SW 1271 (cell line): ENCODE results near the gene ADA.

Experiments used
- DNase-seq, 2 experiments: peaks; one replicate each; lab custom pipeline; 2025; lab: John Stamatoyannopoulos, UW

The ADA gene

DNA sequence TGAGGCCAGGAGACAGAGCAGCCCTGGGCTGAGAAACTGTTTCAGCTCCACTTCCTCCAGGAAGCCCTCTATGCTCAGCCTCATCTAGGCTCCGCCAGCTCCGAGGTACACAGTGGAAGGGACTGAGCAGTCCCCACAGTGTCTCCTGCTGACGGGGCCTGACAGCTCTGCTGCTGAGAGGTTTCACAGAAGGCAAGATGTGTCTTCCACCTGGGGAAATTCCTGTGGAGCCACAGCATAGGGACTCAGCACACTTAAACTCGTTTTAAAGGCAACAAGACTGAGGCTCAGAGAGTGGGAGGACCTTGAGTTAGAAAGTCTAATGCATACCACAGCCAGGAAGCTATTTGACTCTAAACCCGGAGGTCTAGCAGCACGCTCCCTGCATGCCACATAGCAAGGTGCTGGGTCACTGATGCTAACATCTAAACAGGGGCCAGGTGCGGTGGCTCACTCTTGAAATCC is 6.8 kb downstream of the ADA start:
- DNase-seq = no peak

DNA sequence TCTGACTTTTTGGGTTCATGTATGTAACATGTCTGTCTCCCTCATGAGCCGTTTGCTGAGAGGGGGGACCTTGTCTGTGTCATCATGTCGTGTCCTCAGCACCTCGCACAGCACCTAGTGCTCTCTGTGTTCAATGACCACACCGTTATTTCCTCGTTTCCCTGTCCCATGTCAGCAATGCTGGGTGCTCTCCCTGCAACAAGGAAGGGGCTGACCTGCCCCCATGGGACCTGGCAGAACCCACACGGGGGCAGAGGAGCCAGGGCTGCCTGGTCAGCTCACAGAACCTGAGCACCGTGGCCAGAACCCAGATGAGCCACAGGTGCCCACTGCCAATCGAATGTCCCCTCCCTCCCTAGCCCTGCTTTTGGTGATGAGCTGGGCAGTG is 7.3 kb downstream of the ADA start:
- no peak for DNase-seq

DNA sequence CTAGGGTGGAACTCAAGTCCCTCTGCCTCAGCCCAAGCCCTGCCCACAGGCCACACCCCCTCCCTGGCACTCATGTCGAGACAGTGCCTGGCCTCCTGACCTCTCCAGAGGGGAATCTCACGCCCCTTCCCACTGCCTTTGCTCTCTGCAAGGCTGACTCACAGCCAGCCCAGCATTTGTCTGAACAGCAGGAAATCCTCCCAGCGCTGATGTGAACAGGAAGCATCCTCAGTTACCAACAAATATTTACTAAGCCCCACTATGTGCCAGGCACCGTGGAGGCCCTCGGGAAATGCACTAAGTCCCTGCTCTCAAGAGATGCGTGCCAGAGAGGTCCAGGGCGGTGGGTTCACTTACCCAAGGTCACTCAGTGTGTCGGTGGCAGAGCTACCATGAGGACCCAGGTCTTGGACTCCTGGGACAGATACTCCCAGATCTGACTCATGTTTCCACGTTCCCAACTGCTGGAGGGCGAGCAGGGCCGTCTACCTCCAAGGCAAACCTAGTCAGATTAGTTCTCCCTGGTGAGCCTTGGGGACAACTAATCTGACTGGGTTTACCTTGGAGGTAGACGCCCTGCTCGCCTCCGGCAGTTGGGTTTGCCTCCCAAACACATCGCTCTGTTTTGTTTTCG is 7.8 kb downstream of the ADA start:
- peak; percentile 62 to 81 for DNase-seq

DNA sequence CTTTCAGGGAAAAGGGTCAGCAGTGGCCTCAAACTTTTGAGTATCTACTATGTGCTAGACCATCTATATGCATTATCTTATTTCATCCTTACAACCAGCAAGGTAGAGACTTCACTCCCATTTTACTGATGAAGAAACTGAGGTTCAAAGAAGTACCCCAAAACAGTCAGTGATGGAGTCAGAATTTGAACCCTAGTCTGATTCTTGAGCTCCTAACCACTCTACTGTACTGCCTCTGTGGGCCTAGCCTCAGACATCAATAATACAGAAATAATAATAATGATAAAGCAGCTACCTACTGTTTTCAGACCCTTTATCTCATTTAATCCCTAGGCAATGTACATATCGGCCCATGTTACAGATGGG is 8.4 kb downstream of the ADA start:
- DNase-seq = no peak

DNA sequence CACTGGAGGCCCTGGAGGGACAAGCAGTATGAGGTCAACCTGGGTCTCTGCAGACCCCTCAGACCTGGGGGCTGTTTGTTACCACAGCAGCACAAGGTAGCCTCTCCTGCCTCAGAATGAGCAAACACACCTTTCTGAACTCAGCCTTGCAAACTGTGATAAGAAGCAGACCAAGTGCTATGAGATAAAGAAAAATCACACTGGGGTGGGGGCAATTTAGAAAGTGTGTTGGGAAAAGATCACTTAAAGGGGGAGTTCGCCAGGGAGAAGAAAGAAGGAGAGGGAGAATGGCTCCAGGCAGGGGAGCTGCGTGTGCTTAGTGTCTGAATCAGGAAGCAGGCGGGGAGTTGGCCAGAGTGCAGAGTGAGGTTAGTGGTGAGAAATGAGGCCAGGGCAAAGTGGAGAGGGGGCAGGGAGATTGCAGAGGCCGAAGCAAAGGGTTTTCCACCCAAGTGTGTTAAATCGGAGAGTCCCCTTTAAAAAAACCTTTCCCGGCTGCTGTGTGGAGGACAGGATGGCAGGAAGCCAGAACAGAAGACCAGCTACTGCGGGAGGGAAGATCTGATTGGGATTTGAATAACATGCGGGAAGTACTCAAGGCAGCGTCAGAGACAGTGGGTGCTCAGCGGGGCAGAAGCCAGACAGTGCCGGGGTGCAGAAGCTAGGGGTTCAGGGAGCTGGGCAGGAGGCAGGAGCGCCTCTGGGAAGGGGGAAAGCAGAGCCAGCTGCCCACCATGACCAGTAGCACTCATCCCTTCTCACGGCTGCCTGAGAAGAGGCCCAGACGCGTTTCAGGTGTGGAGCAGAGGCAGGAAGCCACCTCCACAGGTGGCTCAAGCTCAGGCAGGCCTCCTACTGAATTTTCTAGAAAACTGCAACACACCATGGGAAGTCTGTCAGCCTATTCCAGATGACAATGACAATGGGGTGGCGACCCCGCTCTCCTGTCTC is 9.0 kb downstream of the ADA start:
- peak; percentile 15 to 58 for DNase-seq

DNA sequence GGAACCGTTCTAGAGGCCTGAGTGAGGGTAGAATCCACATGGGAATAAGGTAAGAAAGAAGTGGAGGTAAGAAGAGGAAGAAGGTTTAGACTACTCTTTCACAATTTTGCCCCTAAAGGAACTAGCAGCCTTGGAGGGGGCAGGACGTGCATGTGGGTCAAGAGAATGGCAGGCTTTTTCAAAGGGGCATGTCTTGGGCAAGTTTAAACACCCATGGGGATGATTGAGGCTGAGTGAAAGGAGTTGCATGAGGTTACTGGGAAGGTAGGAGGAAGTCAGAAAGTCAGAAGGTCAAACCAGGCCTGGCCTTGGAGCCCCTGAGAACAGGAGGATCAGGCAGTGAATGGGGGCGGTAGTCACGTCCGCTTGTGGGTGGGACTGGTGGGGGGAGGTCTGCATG is 10.2 kb downstream of the ADA start:
- no peak for DNase-seq

DNA sequence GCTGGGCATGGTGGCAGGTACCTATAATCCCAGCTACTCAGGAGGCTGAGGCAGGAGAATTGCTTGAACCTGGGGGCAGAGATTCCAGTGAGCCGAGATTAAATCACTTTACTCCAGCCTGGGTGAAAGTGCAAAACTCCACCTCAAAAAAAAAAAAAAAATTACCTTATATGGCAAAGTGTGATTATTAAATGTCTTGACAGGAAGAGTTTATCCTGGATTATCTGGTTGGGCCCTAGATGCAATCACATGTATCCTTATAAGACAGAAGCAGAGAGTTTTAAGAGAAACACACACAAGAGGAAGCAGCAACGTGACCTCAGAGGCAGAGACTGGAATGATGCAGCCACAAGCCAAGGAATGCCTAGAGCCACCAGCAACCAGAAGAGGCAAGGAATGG is 11.0 kb downstream of the ADA start:
- no peak for DNase-seq

DNA sequence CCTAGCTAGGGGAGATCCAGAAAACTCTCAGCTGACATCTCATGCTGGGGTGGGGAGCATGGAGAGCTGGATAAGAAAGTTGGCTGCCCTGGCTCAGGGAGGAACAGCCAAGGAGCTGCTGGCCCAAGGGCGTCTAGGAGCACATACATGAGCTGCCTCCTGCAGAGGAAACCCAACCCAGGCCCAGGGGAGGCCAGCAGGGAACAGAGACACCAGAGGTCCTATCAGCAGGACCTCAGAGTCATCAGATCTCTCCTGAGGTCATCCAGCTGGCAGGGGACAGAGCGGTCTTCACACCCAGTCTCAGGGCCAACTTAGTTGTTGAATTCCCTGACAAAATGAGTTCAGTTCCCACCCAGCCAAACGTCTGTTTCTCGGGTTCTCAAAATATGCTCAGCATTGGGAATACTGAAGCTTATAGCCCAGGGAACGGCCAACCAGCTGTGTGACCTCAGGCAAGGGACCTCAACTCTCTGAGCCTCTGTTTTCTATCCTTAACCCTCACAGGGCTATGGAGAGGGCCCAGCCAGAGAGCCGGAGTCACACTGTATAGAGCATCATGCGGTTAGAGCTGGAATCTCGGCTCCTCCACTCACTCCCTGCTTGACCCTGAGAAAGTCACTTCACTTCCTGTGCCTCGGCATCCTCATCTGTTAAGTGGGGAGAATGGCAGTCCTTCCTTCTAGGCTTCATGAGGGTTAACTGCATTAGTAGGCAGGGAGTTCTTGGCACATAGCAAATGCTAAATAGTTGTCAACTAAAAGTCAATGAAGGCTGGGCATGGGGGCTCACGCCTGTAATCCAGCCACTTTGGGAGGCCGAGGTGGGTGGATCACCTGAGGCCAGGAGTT is 13.8 kb downstream of the ADA start:
- no peak for DNase-seq

DNA sequence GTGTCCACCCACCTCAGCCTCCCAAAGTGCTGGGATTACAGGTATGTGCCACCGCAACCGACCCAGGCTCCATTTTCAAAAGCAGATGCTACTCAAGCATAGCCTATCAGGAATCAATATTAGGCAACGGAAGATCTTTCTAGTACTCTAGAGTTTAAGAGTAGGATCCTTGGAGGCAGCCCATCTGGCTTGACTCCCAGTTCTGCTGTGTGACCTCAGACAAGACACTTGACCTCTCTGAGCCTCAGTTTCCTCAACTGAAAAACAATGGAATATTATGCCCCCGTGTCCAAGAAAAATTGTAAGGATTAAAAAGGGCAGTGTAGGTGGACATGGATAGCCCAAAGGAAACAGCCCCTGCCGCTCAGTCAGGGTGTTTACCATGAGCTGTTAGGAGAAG is 14.5 kb downstream of the ADA start:
- no peak for DNase-seq

DNA sequence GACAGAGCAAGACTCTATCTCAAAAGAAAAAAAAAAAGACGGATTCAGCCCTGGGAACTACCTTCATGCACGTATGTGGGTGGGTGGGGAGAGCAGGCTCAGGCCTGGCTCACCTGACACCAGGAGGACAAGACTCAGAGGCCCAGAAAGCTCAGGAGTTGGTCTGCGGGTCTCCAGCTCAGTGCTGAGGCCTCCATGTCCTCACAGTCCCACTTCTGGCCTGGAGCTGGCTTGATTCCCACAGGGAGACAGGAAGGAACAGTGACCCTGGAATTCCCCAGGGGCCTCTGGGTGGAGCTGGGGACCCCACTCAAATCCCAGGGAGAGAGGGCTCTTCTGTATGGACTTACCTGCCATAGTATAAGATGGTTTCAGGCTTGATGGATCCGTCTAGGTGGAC is 15.6 kb downstream of the ADA start:
- DNase-seq = no peak

DNA sequence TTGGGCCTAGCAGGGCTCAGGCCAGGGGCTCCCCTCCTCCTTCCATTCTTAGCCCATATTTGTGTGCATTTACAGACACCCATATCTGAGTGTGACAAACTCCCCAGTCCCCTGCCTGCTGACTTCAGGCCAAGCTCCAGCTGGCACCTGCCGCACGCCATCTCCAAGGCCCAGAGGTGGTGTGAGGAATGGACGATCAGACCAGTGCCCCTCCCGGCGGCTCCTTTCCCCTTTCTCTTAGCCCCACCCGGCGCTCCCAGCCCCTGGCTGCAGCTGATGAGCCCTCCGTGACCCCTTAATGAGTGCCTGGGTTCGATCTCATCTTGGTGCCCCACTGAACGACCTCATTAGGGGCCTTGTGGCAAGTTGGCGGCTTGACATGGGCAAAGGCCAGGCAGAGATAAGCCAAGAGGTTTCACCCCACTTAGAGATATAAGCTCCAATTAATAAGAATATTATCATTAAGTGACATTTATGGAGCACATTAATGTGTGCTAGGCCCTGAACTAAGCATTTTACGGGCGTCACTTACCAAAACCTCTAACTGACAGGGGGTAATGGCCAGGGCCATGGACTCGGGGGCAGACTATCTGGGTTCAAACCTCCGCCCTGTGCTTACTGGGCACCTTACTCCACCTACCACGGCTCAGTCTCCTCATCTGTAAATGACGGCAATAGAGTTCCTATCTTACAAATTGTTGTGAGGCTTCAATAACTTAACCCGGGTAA is 17.5 kb downstream of the ADA start:
- no peak for DNase-seq

DNA sequence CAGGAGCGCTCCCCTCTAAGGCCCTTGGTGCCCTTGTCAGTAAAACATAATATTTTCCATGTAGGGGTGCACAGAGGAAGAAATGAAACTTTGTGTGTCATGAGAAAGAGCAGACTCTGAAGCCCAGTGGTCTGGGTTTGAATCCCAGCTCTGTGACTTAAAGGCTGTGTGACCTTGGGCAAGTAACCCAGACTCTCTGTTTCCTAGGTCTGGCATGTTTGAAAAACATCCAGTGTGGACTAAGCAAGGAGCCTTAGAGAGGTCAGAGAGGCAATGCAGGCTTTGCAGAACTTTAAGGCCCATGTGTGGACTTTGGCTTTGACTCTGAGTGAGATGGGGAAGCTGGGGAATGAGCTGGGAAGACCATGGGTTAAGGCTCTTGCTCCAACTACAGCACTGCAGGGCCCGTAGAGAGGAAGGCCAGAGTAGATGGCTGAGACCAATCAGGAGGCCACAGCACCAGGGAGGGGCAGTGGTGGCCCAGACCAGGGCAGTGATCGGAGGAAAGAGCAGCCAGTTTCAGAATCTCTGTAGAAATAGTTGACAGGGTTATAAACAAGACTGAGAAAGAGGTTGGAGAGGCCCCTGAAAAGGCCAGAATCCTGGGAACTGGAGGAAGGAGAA is 18.2 kb downstream of the ADA start:
- DNase-seq = no peak

DNA sequence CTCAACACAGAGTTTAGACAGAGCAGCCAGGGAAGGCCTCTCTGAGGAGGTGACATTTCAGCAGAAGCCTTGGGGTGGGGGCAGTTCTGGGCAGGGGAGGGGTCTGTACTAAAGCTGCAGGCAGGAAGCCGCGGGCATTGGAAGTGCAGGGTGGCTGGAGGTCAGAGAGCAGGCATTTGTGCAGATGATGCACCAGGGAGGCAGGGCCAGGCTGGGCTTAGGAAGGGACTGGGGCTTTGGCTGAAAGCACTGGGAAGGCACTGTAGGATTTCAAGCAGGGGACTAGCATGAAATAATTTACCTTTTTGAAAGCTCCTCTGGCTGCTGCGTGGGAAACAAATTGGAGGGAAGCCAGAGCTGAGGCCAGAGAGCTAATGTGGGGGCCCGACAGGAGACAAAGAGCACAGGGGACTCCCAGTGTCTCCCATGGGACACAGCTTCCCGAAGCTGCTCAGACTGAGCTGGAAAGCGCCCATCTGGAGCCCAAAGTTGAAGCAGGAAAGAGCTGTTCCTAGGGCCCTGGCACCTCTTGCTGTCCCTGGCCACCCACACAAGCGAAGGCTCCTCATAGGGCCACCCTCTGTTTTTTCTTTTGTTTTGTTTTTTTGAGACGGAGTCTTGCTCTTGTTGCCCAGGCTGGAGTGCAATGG is 19.3 kb downstream of the ADA start:
- DNase-seq = no peak

DNA sequence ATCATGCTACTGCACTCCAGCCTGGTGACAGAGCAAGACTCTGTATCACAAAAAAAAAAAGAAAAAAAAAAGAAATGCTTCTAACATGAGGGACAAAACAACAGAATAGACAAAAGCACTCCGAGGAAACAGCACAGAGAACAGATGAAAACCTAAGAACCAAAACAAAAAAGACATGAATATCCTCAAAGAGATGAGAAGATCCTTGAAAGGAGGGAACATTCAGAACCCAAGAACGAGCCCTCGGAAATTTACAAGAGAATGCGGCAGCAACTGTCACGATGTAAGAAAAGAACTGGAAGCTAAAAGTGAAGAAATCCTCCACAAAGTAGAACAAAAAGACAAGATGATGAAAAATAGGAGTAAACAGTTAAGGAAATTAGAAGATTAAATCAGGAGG is 21.2 kb downstream of the ADA start:
- DNase-seq = no peak

DNA sequence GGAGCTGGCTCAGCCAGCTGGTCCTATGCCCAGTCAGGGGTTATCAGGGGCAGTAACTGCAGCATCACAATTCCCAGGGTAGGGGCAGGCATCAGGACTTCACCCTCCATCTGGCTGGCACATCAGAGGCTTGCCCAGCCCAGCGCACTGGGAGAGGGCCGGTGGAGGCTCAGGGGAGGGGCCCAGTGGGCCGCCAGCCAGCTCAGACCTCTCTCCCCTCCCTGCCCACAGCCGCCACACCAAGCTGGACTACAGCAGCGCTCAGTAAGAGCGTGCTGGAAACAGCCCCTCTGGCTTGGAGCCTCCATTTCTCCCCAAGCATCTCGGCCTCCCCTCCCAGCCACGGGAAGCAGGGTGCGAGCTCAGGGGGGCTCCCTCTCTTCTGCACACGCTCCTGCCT is 22.0 kb downstream of the ADA start:
- DNase-seq = no peak

DNA sequence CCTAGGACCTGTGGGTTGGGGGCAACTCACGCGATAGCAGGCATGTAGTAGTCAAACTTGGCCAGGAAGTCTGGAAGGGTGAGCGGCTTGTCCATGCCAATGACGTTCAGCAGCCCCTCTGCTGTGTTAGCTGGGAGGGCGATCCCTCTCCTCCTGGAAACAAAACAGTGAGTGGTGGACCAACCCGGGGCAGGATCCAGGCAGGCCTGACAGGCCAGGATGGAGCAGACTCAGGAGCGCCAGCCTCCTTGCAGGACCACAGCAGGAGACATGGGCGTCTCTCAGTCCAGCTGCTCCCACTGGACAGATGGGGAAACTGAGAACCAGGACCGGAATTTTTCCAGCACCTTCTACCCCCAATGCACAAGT is 22.5 kb downstream of the ADA start:
- DNase-seq = no peak

DNA sequence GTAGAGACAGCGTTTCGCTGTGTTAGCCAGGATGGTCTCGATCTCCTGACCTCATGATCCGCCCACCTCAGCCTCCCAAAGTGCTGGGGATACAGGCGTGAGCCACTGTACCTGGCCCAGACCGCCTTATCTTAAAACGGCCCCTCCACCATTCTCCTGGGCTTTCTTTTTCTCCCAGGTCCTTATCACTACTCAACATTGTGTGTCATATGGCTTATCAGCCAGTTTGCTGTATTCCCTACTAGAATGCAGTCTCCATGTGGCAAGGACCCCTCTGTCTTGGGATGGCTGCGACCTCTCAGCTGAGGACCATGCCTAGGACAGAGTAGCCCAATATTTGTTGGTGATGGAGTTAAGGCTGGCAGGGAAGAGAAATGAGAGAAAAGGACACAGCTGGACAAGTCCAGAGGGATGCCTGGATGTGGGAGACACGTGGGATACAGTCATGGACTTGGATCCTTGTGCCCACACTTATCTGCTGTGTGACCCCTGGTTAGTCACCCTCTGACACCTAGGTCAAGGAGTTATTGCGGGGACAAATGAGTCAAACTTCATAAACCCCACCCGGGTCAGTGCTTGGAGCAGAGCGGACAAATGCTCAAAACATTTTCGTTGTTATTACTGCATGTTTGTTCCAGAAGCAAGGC is 24.0 kb downstream of the ADA start:
- DNase-seq = no peak

DNA sequence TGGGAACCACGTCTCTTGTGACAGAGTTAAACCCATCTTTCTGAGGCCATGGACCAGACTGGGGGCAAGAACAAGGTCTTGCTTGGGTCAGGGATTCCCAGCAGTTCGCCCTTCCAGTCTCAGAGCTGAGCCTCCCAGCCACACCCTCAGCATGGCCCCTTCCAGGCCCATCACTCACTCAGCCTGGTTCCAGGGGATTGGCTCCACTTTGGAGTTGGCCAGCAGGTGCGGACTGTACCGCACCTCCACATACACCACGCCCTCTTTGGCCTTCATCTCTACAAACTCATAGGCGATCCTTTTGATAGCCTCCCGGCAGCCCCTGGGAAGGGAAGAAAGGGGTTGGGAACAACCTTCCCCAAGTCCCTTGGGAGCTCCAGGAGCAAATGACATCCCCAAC is 25.2 kb downstream of the ADA start:
- DNase-seq = no peak

DNA sequence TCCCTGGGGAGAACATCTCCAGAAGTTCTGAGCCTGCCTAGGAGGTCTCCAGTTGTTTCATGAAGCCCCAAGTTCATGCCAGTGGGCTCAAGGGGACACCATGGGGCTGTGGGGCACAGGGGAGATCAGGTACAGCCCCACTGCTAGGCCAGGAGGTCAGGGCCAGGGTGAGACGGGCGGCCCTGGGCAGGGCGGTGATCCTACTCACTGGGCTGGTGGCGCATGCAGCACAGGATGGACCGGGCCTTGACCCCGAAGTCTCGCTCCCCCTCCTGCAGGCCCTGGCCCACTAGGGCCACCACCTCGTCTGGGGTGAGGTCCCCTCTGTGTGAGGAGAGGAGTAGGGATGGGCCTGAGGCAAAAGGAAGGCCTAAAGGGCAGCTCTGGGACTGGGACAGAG is 26.1 kb downstream of the ADA start:
- DNase-seq = no peak

DNA sequence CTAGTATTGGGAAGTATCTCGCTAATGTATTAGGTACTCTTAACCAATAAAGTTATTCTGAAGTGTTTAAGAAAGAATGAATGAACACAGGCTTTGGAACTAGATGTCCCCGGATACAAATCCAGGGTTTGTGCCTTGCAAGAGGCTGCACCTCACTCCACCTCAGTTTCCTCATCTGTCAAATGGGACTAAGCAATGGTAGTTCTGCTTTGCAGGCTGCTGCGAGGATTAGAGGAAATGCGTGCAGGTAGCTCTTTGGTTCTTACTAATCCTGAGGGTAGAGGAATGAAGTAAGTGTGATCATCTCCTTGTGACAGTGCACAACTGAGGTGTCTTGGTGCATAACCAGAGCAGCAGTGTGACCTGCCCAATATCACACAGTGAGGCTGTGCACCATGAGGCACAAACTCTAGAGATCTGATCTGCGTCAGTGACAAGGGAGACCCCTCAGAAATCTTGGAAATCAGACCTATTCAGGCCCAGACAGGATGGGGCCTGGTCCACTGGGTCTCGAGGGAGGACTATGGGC is 26.7 kb downstream of the ADA start:
- DNase-seq = no peak
